Lung (tissue), 12 donors: ENCODE measurements around the gene EPS8L3. TPM values are rescaled to one million over a fixed set of nuclear protein-coding genes. Genes with fewer than 3 reads are reported as not detected.

Experiments
- ATAC-seq: fragments of 200-7000 bp; cut with Tn5 transposase; one replicate; pipeline ENCODE4 v1.9.1; 2020; ENCODE audit warnings: moderate number of reproducible peaks; ENCODE audit not compliant: insufficient read depth, low FRiP score
- DNase-seq, 3 donors: peaks; one replicate each; pipeline ENCODE4 v3.0.0-alpha.2; 2013 to 2017
- H3K27ac ChIP-seq, 2 donors: one replicate each; pipeline ENCODE4 v1.5.1; 2013; ENCODE audit warnings: mild to moderate bottlenecking in 2 of 2, moderate library complexity in 2 of 2, control low read depth in 1 of 2, inconsistent platforms in 1 of 2, low read depth in 1 of 2, low read length in 1 of 2
- H3K27me3 ChIP-seq, 3 donors: one replicate each; pipeline ENCODE4 v1.5.1; 2013; ENCODE audit warnings: low read length in 2 of 3; ENCODE audit not compliant: control insufficient read depth in 3 of 3, insufficient read depth in 3 of 3
- H3K36me3 ChIP-seq, 4 donors: one replicate each; pipeline ENCODE4 v1.5.1; 2013; ENCODE audit warnings: low read length in 4 of 4, mild to moderate bottlenecking in 1 of 4, moderate library complexity in 1 of 4; ENCODE audit not compliant: control insufficient read depth in 4 of 4, insufficient read depth in 4 of 4
- H3K4me1 ChIP-seq, 5 donors: one replicate each; pipeline ENCODE4 v1.5.1; 2013; ENCODE audit warnings: low read length in 5 of 5, mild to moderate bottlenecking in 2 of 5, moderate library complexity in 1 of 5; ENCODE audit not compliant: control insufficient read depth in 5 of 5, insufficient read depth in 5 of 5
- H3K4me3 ChIP-seq: one replicate; pipeline ENCODE4 v1.5.1; 2013; ENCODE audit warnings: mild to moderate bottlenecking, control low read depth, moderate library complexity
- H3K9ac ChIP-seq, 2 donors: one replicate each; pipeline ENCODE4 v1.5.1; 2013; ENCODE audit warnings: low read length in 2 of 2, control low read depth in 1 of 2; ENCODE audit not compliant: insufficient read depth in 1 of 2
- H3K9me3 ChIP-seq, 4 donors: one replicate each; pipeline ENCODE4 v1.5.1; 2013; ENCODE audit warnings: low read length in 3 of 4, mild to moderate bottlenecking in 1 of 4, moderate library complexity in 1 of 4; ENCODE audit not compliant: control insufficient read depth in 4 of 4, insufficient read depth in 3 of 4
- WGBS, 2 donors: extraction: QIAGEN DNeasy Blood & Tissue Kit; methylation state at CpG; one replicate each; pipeline ENCODE4 v1.1.7; 2013; 5-methylcytosine and 5-hydroxymethylcytosine counted together
- polyA plus RNA-seq, 2 donors: library from polyadenylated mRNA; stranded (reverse); fragments of 200-250 nt; gene quantifications; one replicate each; pipeline ENCODE4 v1.2.1, GENCODE V29; 2013
- total RNA-seq, 2 donors: library from RNA; depleted of rRNA in 1 of 2; stranded (reverse); fragments of >200 nt in 1 of 2; gene quantifications; one replicate each; pipeline ENCODE4 v1.2.1, GENCODE V29; 2014 to 2021
- TF ChIP-seq, protein P1 (sequence below): IDR thresholded peaks from 2 replicates; pipeline ENCODE4 v1.5.1; 2012; ENCODE audit warnings: mild to moderate bottlenecking; ENCODE audit errors: control extremely low read depth, extremely low read depth
- donor health status: control.
- donor health status: control.
- donor health status: Bipolar disorder and iron deficiency.
- donor health status: healthy.
- donor health status: DM: yes; HTN: yes; CAD: no.

EPS8L3 gene
- total and polyA plus RNA-seq, 4 donors = 0.10 to 0.52 TPM; not detected in 2

DNA sequence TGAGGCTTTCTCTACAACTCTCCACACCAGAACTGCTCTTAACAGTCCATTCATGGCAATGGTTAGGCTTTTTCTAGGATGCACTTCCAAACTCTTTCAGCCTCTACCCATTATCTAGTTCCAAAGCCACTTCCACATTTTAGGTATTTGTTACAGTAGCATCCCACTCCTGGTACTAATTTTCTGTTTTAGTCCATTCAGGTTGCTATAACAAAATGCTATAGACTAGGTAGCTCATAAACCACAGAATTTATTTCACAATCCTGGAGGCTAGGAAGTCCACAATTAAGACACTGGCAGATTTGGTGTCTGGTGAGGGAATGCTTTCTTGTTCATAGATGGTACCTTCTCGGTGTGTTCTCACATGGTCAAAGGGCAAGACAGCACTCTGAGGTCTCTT lies 17.3 kb upstream of the EPS8L3 start:
- ATAC-seq (no peak), DNase-seq (no peak)
- Histone ChIP-seq H3K27ac (no peak overlapping the region), H3K4me1 (peaks cover 0 to 29% (median 14%) of the 10 kb centered on the region in 5 donors), H3K9me3 (peaks cover 0 to 2% (median 0%) of the 10 kb centered on the region in 4 donors), H3K4me3 (no peak overlapping the region), H3K9ac (no peak overlapping the region), H3K27me3 (no peaks in the 10 kb centered on the region), H3K36me3 (no peaks in the 10 kb centered on the region)
- TF ChIP-seq, protein P1, sequence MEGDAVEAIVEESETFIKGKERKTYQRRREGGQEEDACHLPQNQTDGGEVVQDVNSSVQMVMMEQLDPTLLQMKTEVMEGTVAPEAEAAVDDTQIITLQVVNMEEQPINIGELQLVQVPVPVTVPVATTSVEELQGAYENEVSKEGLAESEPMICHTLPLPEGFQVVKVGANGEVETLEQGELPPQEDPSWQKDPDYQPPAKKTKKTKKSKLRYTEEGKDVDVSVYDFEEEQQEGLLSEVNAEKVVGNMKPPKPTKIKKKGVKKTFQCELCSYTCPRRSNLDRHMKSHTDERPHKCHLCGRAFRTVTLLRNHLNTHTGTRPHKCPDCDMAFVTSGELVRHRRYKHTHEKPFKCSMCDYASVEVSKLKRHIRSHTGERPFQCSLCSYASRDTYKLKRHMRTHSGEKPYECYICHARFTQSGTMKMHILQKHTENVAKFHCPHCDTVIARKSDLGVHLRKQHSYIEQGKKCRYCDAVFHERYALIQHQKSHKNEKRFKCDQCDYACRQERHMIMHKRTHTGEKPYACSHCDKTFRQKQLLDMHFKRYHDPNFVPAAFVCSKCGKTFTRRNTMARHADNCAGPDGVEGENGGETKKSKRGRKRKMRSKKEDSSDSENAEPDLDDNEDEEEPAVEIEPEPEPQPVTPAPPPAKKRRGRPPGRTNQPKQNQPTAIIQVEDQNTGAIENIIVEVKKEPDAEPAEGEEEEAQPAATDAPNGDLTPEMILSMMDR = no peak
- 98 to 100% methylated on average over 1 of the region's 1 CpG for WGBS, 2 donors

- 94 to 96% methylated on average over 9 of the region's 9 CpGs for WGBS, 2 donors
- ATAC-seq = no peak
These were observed 14.4 kb upstream of the EPS8L3 start for GRCh38 chr1:109777980-109778625.

DNA sequence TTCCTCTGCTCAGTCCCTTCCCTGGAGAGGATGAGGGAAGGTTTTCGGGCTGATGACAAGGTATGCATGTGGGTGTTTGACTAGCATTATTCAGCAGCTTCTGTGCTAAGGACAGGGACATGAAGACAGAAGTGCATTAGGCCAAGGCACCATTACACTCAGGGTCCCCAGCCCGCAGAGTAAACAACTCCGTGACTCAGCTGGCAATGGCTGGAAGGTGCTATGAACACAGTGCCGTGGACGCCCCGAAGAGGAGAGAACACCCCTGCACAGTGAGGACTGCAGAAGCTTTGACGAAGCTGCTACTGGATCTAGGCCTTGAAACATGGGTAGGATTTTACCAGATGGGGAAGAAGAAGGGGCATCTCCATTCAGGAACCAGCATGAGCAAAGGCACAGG lies 13.7 kb upstream of the EPS8L3 start:
- H3K9me3 ChIP-seq = peaks cover 0 to 2% (median 0%) of the 10 kb centered on the region in 4 donors
- 82 to 93% methylated on average over 7 of the region's 7 CpGs for WGBS, 2 donors
- H3K9ac ChIP-seq = peak overlapping the region in 1 of 2 donors; percentile 30
- no peak for DNase-seq
- H3K27ac ChIP-seq = no peak overlapping the region
- H3K4me1 ChIP-seq = peaks cover 0 to 15% (median 0%) of the 10 kb centered on the region in 5 donors
- no peaks in the 10 kb centered on the region for H3K27me3 ChIP-seq
- no peak for ATAC-seq
- no peaks in the 10 kb centered on the region for H3K36me3 ChIP-seq
- TF ChIP-seq, protein P1 = no peak
- H3K4me3 ChIP-seq = no peak overlapping the region

More at GRCh38 chr1:109777980-109778625, 14.4 kb upstream of the EPS8L3 start:
- H3K27ac ChIP-seq = no peak overlapping the region
- H3K9ac ChIP-seq = no peak overlapping the region
- peaks cover 0 to 22% (median 3%) of the 10 kb centered on the region in 5 donors for H3K4me1 ChIP-seq
- H3K4me3 ChIP-seq = no peak overlapping the region
- no peaks in the 10 kb centered on the region for H3K27me3 ChIP-seq
- H3K36me3 ChIP-seq = no peaks in the 10 kb centered on the region
- DNase-seq = peak in 1 of 3 donors; percentile 8
- TF ChIP-seq, protein P1 = no peak
- H3K9me3 ChIP-seq = peaks cover 0 to 2% (median 0%) of the 10 kb centered on the region in 4 donors
